OCI-LY1 (cell line): ENCODE results near the gene USP10.

Experiments
- H2AFZ ChIP-seq: fragments of 200-600 bp; sonication (generic), shearing (Covaris generic); 2 replicates; pipeline ENCODE4 v1.6.0; 2014; ENCODE audit warnings: antibody characterized with exemption, mild to moderate bottlenecking, low read length
- H3F3A ChIP-seq: fragments of 200-600 bp; sonication (generic), shearing (Covaris generic); 2 replicates; pipeline ENCODE4 v1.6.0; 2014; ENCODE audit warnings: mild to moderate bottlenecking, antibody characterized with exemption, low read length, moderate library complexity; ENCODE audit not compliant: insufficient read depth
- H3K27ac ChIP-seq: fragments of 200-600 bp; sonication (generic); 2 replicates; pipeline ENCODE4 v1.5.1; 2014; ENCODE audit warnings: low read length, mixed run types, mild to moderate bottlenecking, low read depth; ENCODE audit not compliant: poor library complexity, severe bottlenecking
- H3K27me3 ChIP-seq: fragments of 200-600 bp; sonication (generic); 2 replicates; pipeline ENCODE4 v1.6.0; 2014; ENCODE audit warnings: antibody characterized with exemption, mild to moderate bottlenecking, low read length, moderate library complexity; ENCODE audit not compliant: insufficient read depth
- H3K36me3 ChIP-seq: fragments of 200-600 bp; sonication (generic); 2 replicates; pipeline ENCODE4 v1.6.1; 2014; ENCODE audit warnings: mild to moderate bottlenecking, antibody characterized with exemption, low read length, moderate library complexity, mixed read lengths; ENCODE audit not compliant: insufficient read depth
- H3K4me1 ChIP-seq: fragments of 200-600 bp; sonication (generic); 2 replicates; pipeline ENCODE4 v1.5.1; 2014; ENCODE audit warnings: mild to moderate bottlenecking, low read length, moderate library complexity; ENCODE audit not compliant: insufficient read depth, severe bottlenecking
- H3K4me2 ChIP-seq: fragments of 200-600 bp; sonication (generic), shearing (Covaris generic); 2 replicates; pipeline ENCODE4 v1.6.1; 2014; ENCODE audit warnings: low read length
- H3K4me3 ChIP-seq: fragments of 200-600 bp; sonication (generic); 2 replicates; pipeline ENCODE4 v1.5.1; 2014; ENCODE audit warnings: low read length, low read depth, mild to moderate bottlenecking, mixed read lengths; ENCODE audit not compliant: poor library complexity, severe bottlenecking
- H3K79me2 ChIP-seq: fragments of 200-600 bp; shearing (Covaris generic); 2 replicates; pipeline ENCODE4 v1.6.1; 2016; ENCODE audit warnings: mixed run types, low read length, mixed read lengths; ENCODE audit not compliant: insufficient read depth
- H3K9ac ChIP-seq: fragments of 200-600 bp; sonication (generic), shearing (Covaris generic); 2 replicates; pipeline ENCODE4 v1.6.1; 2014; ENCODE audit warnings: mild to moderate bottlenecking, low read length, mixed read lengths
- H3K9me2 ChIP-seq: fragments of 200-600 bp; sonication (generic), shearing (Covaris generic); 2 replicates; pipeline ENCODE4 v1.6.1; 2014; ENCODE audit warnings: low read depth, mild to moderate bottlenecking, low read length, mixed read lengths
- H3K9me3 ChIP-seq: fragments of 200-600 bp; shearing (Covaris generic); 2 replicates; pipeline ENCODE4 v1.6.1; 2014; ENCODE audit warnings: low read length, mixed read lengths
- H4K20me1 ChIP-seq: fragments of 200-600 bp; sonication (generic), shearing (Covaris generic); 2 replicates; pipeline ENCODE4 v1.6.0; 2016; ENCODE audit warnings: mild to moderate bottlenecking, low read length; ENCODE audit not compliant: insufficient read depth
- CTCF ChIP-seq: fragments of 200-600 bp; sonication (generic), shearing (Covaris generic); IDR thresholded peaks from 2 replicates; pipeline ENCODE4 v1.5.1; 2017; ENCODE audit warnings: mild to moderate bottlenecking, antibody characterized with exemption, low read length, moderate library complexity, mixed read lengths
- EZH2 ChIP-seq: fragments of 200-600 bp; sonication (generic), shearing (Covaris generic); IDR thresholded peaks from 2 replicates; pipeline ENCODE4 v1.8.0; 2017; ENCODE audit warnings: borderline replicate concordance, mixed run types, mild to moderate bottlenecking, antibody characterized with exemption, low read length, moderate library complexity, mixed read lengths

The USP10 gene

GRCh38 chr16:84756830-84757229, 57.0 kb downstream of the USP10 start:
- H3K4me3 ChIP-seq: no peak overlapping the region
- no peak overlapping the region for H3K27ac ChIP-seq
- H3K4me2 ChIP-seq: no peak overlapping the region
- no peak overlapping the region for H3K9ac ChIP-seq
- no peaks in the 10 kb centered on the region for H3F3A ChIP-seq
- peaks cover 20% of the 10 kb centered on the region for H3K79me2 ChIP-seq
- no peak overlapping the region for H2AFZ ChIP-seq
- TF ChIP-seq CTCF: no peak
- TF ChIP-seq EZH2: no peak
- H3K9me2 ChIP-seq: no peaks in the 10 kb centered on the region
- H3K27me3 ChIP-seq: no peaks in the 10 kb centered on the region
- peaks cover 15% of the 10 kb centered on the region for H3K4me1 ChIP-seq
- no peaks in the 10 kb centered on the region for H4K20me1 ChIP-seq
- peaks cover 56% of the 10 kb centered on the region for H3K36me3 ChIP-seq
- H3K9me3 ChIP-seq: no peaks in the 10 kb centered on the region

- H3K9me3 ChIP-seq: no peaks in the 10 kb centered on the region
- H3F3A ChIP-seq: no peaks in the 10 kb centered on the region
- H3K9ac ChIP-seq: no peak overlapping the region
- H2AFZ ChIP-seq: no peak overlapping the region
- peaks cover 68% of the 10 kb centered on the region for H3K36me3 ChIP-seq
- H4K20me1 ChIP-seq: no peaks in the 10 kb centered on the region
- no peak overlapping the region for H3K4me2 ChIP-seq
- no peak overlapping the region for H3K4me3 ChIP-seq
- TF ChIP-seq CTCF: no peak
- TF ChIP-seq EZH2: no peak
- H3K9me2 ChIP-seq: no peaks in the 10 kb centered on the region
- H3K27ac ChIP-seq: no peak overlapping the region
- H3K27me3 ChIP-seq: no peaks in the 10 kb centered on the region
- H3K4me1 ChIP-seq: peaks cover 6% of the 10 kb centered on the region
- H3K79me2 ChIP-seq: peaks cover 20% of the 10 kb centered on the region
These were observed 58.8 kb downstream of the USP10 start for GRCh38 chr16:84758627-84759026.

- H3K36me3 ChIP-seq: peaks cover 72% of the 10 kb centered on the region
- peaks cover 20% of the 10 kb centered on the region for H3K79me2 ChIP-seq
- H3K9ac ChIP-seq: no peak overlapping the region
- no peaks in the 10 kb centered on the region for H3K9me2 ChIP-seq
- no peaks in the 10 kb centered on the region for H3K9me3 ChIP-seq
- H2AFZ ChIP-seq: no peak overlapping the region
- H3K4me2 ChIP-seq: no peak overlapping the region
- no peaks in the 10 kb centered on the region for H3K27me3 ChIP-seq
- peaks cover 2% of the 10 kb centered on the region for H3K4me1 ChIP-seq
- no peaks in the 10 kb centered on the region for H3F3A ChIP-seq
- no peak overlapping the region for H3K4me3 ChIP-seq
- no peak overlapping the region for H3K27ac ChIP-seq
- TF ChIP-seq CTCF: no peak
- no peak for TF ChIP-seq EZH2
- no peaks in the 10 kb centered on the region for H4K20me1 ChIP-seq
These were observed 59.3 kb downstream of the USP10 start for GRCh38 chr16:84759061-84759460.
